Testis (tissue), 3 donors: ENCODE results near the gene EXOSC1. TPM values are rescaled to one million over a fixed set of nuclear protein-coding genes. Genes with fewer than 3 reads are reported as not detected.

Experiments used
- DNase-seq: peaks from one replicate; pipeline ENCODE4 v3.0.0-alpha.2; 2019
- H3K27ac ChIP-seq, 2 donors: fragments of 200-600 bp; sonication (generic); one replicate each; pipeline ENCODE4 v1.5.1; 2019
- H3K27me3 ChIP-seq: fragments of 200-600 bp; sonication (generic); one replicate; pipeline ENCODE4 v1.5.1; 2019
- H3K36me3 ChIP-seq: fragments of 200-600 bp; sonication (generic); one replicate; pipeline ENCODE4 v1.5.1; 2017; ENCODE audit warnings: low read depth; ENCODE audit errors: missing control alignments
- H3K4me1 ChIP-seq: fragments of 200-600 bp; sonication (generic); one replicate; pipeline ENCODE4 v1.5.1; 2019
- H3K4me3 ChIP-seq, 2 donors: fragments of 200-600 bp; sonication (generic); one replicate each; pipeline ENCODE4 v1.5.1; 2017 to 2019
- H3K9me3 ChIP-seq: fragments of 200-600 bp; sonication (generic); one replicate; pipeline ENCODE4 v1.5.1; 2017
- CTCF ChIP-seq, 3 experiments: fragments of 450-650 bp in 2 of 3; fragments of 200-600 bp in 1 of 3; sonication (generic) in 1 of 3; IDR thresholded peaks; one replicate each; pipeline ENCODE4 v1.5.1; 2016 to 2019; ENCODE audit warnings: antibody characterized with exemption in 3 of 3, mild to moderate bottlenecking in 2 of 3, moderate library complexity in 1 of 3
- POLR2A ChIP-seq: fragments of 450-650 bp; IDR thresholded peaks from one replicate; pipeline ENCODE4 v1.6.1; 2017; ENCODE audit warnings: antibody characterized with exemption, mild to moderate bottlenecking, moderate library complexity
- WGBS, 2 donors: methylation state at CpG; one replicate each; pipeline ENCODE4 v1.1.5; 2018; 5-methylcytosine and 5-hydroxymethylcytosine counted together
- intact Hi-C: fragments of 100-400 bp; cut with DNase I; formaldehyde crosslinking; loops from one replicate; pipeline ENCODE4 v1.15.1; 2023; ENCODE audit warnings: low total_unique reads
- polyA plus RNA-seq: library from polyadenylated mRNA; stranded (reverse); fragments of 350-450 nt; fragmentation: Illumina TruSeq; extraction: RNeasy Lipid Tissue Mini Kit (QIAGEN cat#74804); gene quantifications from one replicate; pipeline ENCODE4 v1.2.3, GENCODE V29; 2014; ENCODE audit warnings: low read depth, low replicate concordance; ENCODE audit not compliant: insufficient read depth
- total RNA-seq, 2 donors: library from RNA; depleted of rRNA; stranded (reverse); fragments of >200 nt; gene quantifications; one replicate each; pipeline ENCODE4 v1.2.3, GENCODE V29; 2016

The EXOSC1 gene
- total and polyA plus RNA-seq, 3 donors from 2014 or later: 24.5 to 31.4 (median 27.9) TPM

- DNase-seq: peak; percentile 37
- 80 to 81% methylated on average over 3 of the region's 3 CpGs for WGBS, 2 donors
- Histone ChIP-seq H3K36me3 (no peaks in the 10 kb centered on the region), H3K4me3 (no peak overlapping the region), H3K9me3 (no peaks in the 10 kb centered on the region), H3K4me1 (no peaks in the 10 kb centered on the region), H3K27me3 (no peaks in the 10 kb centered on the region), H3K27ac (no peak overlapping the region)
- no peak for TF ChIP-seq POLR2A
- no peak for TF ChIP-seq CTCF (IDR thresholded peaks at IDR 0.05)
- intact Hi-C loops: no loop called here
Measured at GRCh38 chr10:97454330-97455036, 8.7 kb upstream of the EXOSC1 start.

- DNase-seq: no peak
- Histone ChIP-seq H3K9me3 (no peaks in the 10 kb centered on the region), H3K27ac (no peak overlapping the region), H3K27me3 (no peaks in the 10 kb centered on the region), H3K4me3 (no peak overlapping the region), H3K36me3 (no peaks in the 10 kb centered on the region), H3K4me1 (peaks cover 10% of the 10 kb centered on the region)
- no peak for TF ChIP-seq POLR2A
- no peak for TF ChIP-seq CTCF (IDR thresholded peaks at IDR 0.05)
- WGBS, 2 donors: 90 to 93% methylated on average over 4 to 6 of the region's 6 CpGs
- intact Hi-C loops: no loop called here
Measured at GRCh38 chr10:97452352-97452751, 6.5 kb upstream of the EXOSC1 start.

GRCh38 chr10:97451605-97452004, 5.8 kb upstream of the EXOSC1 start:
- H3K9me3 ChIP-seq: no peaks in the 10 kb centered on the region
- no peak overlapping the region for H3K4me3 ChIP-seq
- H3K4me1 ChIP-seq: peaks cover 15% of the 10 kb centered on the region
- H3K27me3 ChIP-seq: no peaks in the 10 kb centered on the region
- intact Hi-C loops: no loop called here
- WGBS, 2 donors: 96 to 98% methylated on average over 11 to 17 of the region's 17 CpGs
- no peak overlapping the region for H3K27ac ChIP-seq
- TF ChIP-seq POLR2A (no peak), CTCF (IDR thresholded peaks at IDR 0.05) (no peak)
- H3K36me3 ChIP-seq: no peaks in the 10 kb centered on the region
- DNase-seq: no peak

- Histone ChIP-seq H3K9me3 (no peaks in the 10 kb centered on the region), H3K4me1 (peaks cover 15% of the 10 kb centered on the region), H3K36me3 (no peaks in the 10 kb centered on the region), H3K4me3 (no peak overlapping the region), H3K27me3 (no peaks in the 10 kb centered on the region), H3K27ac (no peak overlapping the region)
- TF ChIP-seq CTCF (IDR thresholded peaks at IDR 0.05) (no peak), POLR2A (no peak)
- no peak for DNase-seq
- intact Hi-C loops: no loop called here
- WGBS, 2 donors: 0 to 68% methylated on average over 1 to 2 of the region's 2 CpGs
Measured at GRCh38 chr10:97450828-97451227, 5.0 kb upstream of the EXOSC1 start.

GRCh38 chr10:97445357-97445721, 467 bp downstream of the EXOSC1 start:
- Histone ChIP-seq H3K27me3 (no peaks in the 10 kb centered on the region), H3K4me1 (peaks cover 15% of the 10 kb centered on the region), H3K36me3 (no peaks in the 10 kb centered on the region), H3K27ac (peak overlapping the region; percentile 31 to 52), H3K4me3 (peak overlapping the region; percentile 79 to 90), H3K9me3 (no peaks in the 10 kb centered on the region)
- intact Hi-C loops: no loop called here
- TF ChIP-seq CTCF (IDR thresholded peaks at IDR 0.05) (no peak), POLR2A (no peak)
- DNase-seq: no peak
- WGBS, 2 donors: 1 to 3% methylated on average over 12 to 13 of the region's 13 CpGs
